NCI-H2081 (cell line): ENCODE results near the gene NCLN.
A peak's percentile ranks its signal among the peaks of the same experiment; 100 is the strongest.
"Not testable (repeated sequence)": the region's sequence is repeated elsewhere in the genome, so short reads cannot be mapped to it uniquely, and the experiment has no call there.

Experiments used
- DNase-seq, 2 experiments: peaks; one replicate each; lab custom pipeline; 2025; lab: John Stamatoyannopoulos, UW

Gene NCLN

GRCh38 chr19:3198901-3199700 lies 13.4 kb downstream of the NCLN start:
- DNase-seq: no peak

GRCh38 chr19:3201072-3201700 lies 15.5 kb downstream of the NCLN start:
- DNase-seq: no peak

- no peak for DNase-seq
Observed at GRCh38 chr19:3201911-3202310, 16.2 kb downstream of the NCLN start.

GRCh38 chr19:3202346-3202745 lies 16.6 kb downstream of the NCLN start:
- DNase-seq: no peak

GRCh38 chr19:3202895-3203294 lies 17.2 kb downstream of the NCLN start:
- DNase-seq: not testable (repeated sequence)

GRCh38 chr19:3203805-3204645 lies 18.3 kb downstream of the NCLN start:
- no peak for DNase-seq

- no peak for DNase-seq
Observed at GRCh38 chr19:3204646-3205275, 19.0 kb downstream of the NCLN start.

GRCh38 chr19:3206216-3206953 lies 20.7 kb downstream of the NCLN start:
- no peak for DNase-seq

GRCh38 chr19:3207461-3208242 lies 21.9 kb downstream of the NCLN start:
- no peak for DNase-seq

- no peak for DNase-seq
Observed at GRCh38 chr19:3208317-3209207, 22.8 kb downstream of the NCLN start.

- peak; percentile 20 to 39 for DNase-seq
Observed at GRCh38 chr19:3210347-3211017, 24.8 kb downstream of the NCLN start.

- DNase-seq: no peak
Observed at GRCh38 chr19:3211191-3211590, 25.5 kb downstream of the NCLN start.

GRCh38 chr19:3213159-3213558 lies 27.4 kb downstream of the NCLN start:
- DNase-seq: no peak

GRCh38 chr19:3216874-3217273 lies 31.1 kb downstream of the NCLN start:
- no peak for DNase-seq

GRCh38 chr19:3220576-3220975 lies 34.8 kb downstream of the NCLN start:
- no peak for DNase-seq

- DNase-seq: not testable (repeated sequence)
Observed at GRCh38 chr19:3221576-3221975, 35.8 kb downstream of the NCLN start.

GRCh38 chr19:3222709-3223108 lies 37.0 kb downstream of the NCLN start:
- no peak for DNase-seq

GRCh38 chr19:3224346-3225168 lies 38.8 kb downstream of the NCLN start, which contains the start of gene CELF5:
TSS of gene CELF5 (plus strand) at chr19:3224661. CDS start at chr19:3224740, 79 bp downstream.
- DNase-seq: peak; percentile 27 to 41
